ENCODE results near the gene CUL3.
A peak's percentile ranks its signal among the peaks of the same experiment; 100 is the strongest.
"Not testable (repeated sequence)": the region's sequence is repeated elsewhere in the genome, so short reads cannot be mapped to it uniquely, and the experiment has no call there.

Gene CUL3

GRCh38 chr2:224585211-224586088 lies at the start of gene CUL3:
Gene CUL3 (minus strand): TSS chr2:224585363. CDS start chr2:224585009, 354 bp downstream.
- peak; percentile 96 for DNase-seq

GRCh38 chr2:224630659-224631550 lies 45.7 kb upstream of the CUL3 start:
- DNase-seq, result no peak

GRCh38 chr2:224628416-224628815 lies 43.3 kb upstream of the CUL3 start:
- no peak for DNase-seq

GRCh38 chr2:224626735-224627134 lies 41.6 kb upstream of the CUL3 start:
- DNase-seq, result no peak

GRCh38 chr2:224613543-224614286 lies 28.6 kb upstream of the CUL3 start:
- no peak for DNase-seq

GRCh38 chr2:224612578-224612977 lies 27.4 kb upstream of the CUL3 start:
- no peak for DNase-seq

- DNase-seq, result no peak
These were observed 26.8 kb upstream of the CUL3 start for GRCh38 chr2:224611938-224612337.

GRCh38 chr2:224608104-224608503 lies 22.9 kb upstream of the CUL3 start:
- no peak for DNase-seq

- not testable (repeated sequence) for DNase-seq
These were observed 18.8 kb upstream of the CUL3 start for GRCh38 chr2:224603746-224604500.

GRCh38 chr2:224602778-224603375 lies 17.7 kb upstream of the CUL3 start:
- DNase-seq, result not testable (repeated sequence)

GRCh38 chr2:224601923-224602322 lies 16.8 kb upstream of the CUL3 start:
- DNase-seq, result no peak

GRCh38 chr2:224598678-224599077 lies 13.5 kb upstream of the CUL3 start:
- DNase-seq, result no peak

- no peak for DNase-seq
These were observed 11.1 kb upstream of the CUL3 start for GRCh38 chr2:224596289-224596688.

GRCh38 chr2:224595518-224595917 lies 10.4 kb upstream of the CUL3 start:
- DNase-seq, result no peak

- DNase-seq, result no peak
These were observed 9.7 kb upstream of the CUL3 start for GRCh38 chr2:224594840-224595239.

GRCh38 chr2:224591220-224591619 lies 6.1 kb upstream of the CUL3 start:
- DNase-seq, result no peak

GRCh38 chr2:224586127-224586695 lies 1.0 kb upstream of the CUL3 start:
- no peak for DNase-seq

GRCh38 chr2:224584785-224585210 lies 365 bp downstream of the CUL3 start:
- DNase-seq, result peak; percentile 35

- DNase-seq, result no peak
These were observed 915 bp downstream of the CUL3 start for GRCh38 chr2:224584111-224584784.

GRCh38 chr2:224583033-224583432 lies 2.1 kb downstream of the CUL3 start:
- DNase-seq, result not testable (repeated sequence)

GRCh38 chr2:224580248-224580647 lies 4.9 kb downstream of the CUL3 start:
- no peak for DNase-seq
